Endodermal cell (in vitro differentiated cells): Measurements from ENCODE around the gene TLR2. TPM values are rescaled to one million over a fixed set of nuclear protein-coding genes. Genes with fewer than 3 reads are reported as not detected.
A peak's percentile ranks its signal among the peaks of the same experiment; 100 is the strongest.

Experiments used
- DNase-seq: peaks from one replicate; pipeline ENCODE4 v3.0.0-alpha.2; 2017
- H3K27ac ChIP-seq: 2 replicates; pipeline ENCODE4 v1.5.1; 2013; ENCODE audit warnings: mild to moderate bottlenecking, low read depth, low read length, moderate library complexity
- H3K27me3 ChIP-seq: 2 replicates; pipeline ENCODE4 v1.6.1; 2013; ENCODE audit warnings: mild to moderate bottlenecking, low read length, moderate library complexity; ENCODE audit not compliant: insufficient read depth, control insufficient read depth, poor library complexity, severe bottlenecking
- H3K36me3 ChIP-seq: 2 replicates; pipeline ENCODE4 v1.7.0; 2013; ENCODE audit warnings: mild to moderate bottlenecking, low read length, moderate library complexity; ENCODE audit not compliant: control insufficient read depth, insufficient read depth
- H3K4me1 ChIP-seq: one replicate; pipeline ENCODE4 v1.7.0; 2013; ENCODE audit warnings: low read length; ENCODE audit not compliant: control insufficient read depth, insufficient read depth
- H3K4me3 ChIP-seq: 2 replicates; pipeline ENCODE4 v1.5.1; 2013; ENCODE audit warnings: mild to moderate bottlenecking, low read length, moderate library complexity
- H3K9ac ChIP-seq: 2 replicates; pipeline ENCODE4 v1.6.1; 2013; ENCODE audit warnings: mild to moderate bottlenecking, low read length, moderate library complexity; ENCODE audit not compliant: poor library complexity, severe bottlenecking; ENCODE audit errors: extremely low read depth
- H3K9me3 ChIP-seq: 2 replicates; pipeline ENCODE4 v1.6.1; 2013; ENCODE audit warnings: mild to moderate bottlenecking, low read length, moderate library complexity; ENCODE audit not compliant: control insufficient read depth
- H3K27ac Mint-ChIP-seq: 2 replicates; pipeline ENCODE4 v1.8.0; 2020; ENCODE audit warnings: mixed read lengths
- H3K27me3 Mint-ChIP-seq: 2 replicates; pipeline ENCODE4 v1.8.0; 2021; ENCODE audit warnings: mild to moderate bottlenecking, mixed read lengths; ENCODE audit not compliant: insufficient read depth
- H3K36me3 Mint-ChIP-seq: 2 replicates; pipeline ENCODE4 v1.8.0; 2020; ENCODE audit warnings: low read depth, mixed read lengths
- H3K4me1 Mint-ChIP-seq: 2 replicates; pipeline ENCODE4 v1.8.0; 2020; ENCODE audit warnings: mixed read lengths
- H3K4me3 Mint-ChIP-seq: 2 replicates; pipeline ENCODE4 v1.8.0; 2020; ENCODE audit warnings: mild to moderate bottlenecking, moderate library complexity, mixed read lengths
- H3K9me3 Mint-ChIP-seq: 2 replicates; pipeline ENCODE4 v1.8.0; 2020; ENCODE audit warnings: mild to moderate bottlenecking, mixed read lengths
- CTCF ChIP-seq: fragments of 200-600 bp; sonication (generic); conservative IDR thresholded peaks from 2 replicates; pipeline ENCODE4 v1.5.0; 2021; ENCODE audit warnings: antibody characterized with exemption, mild to moderate bottlenecking
- WGBS, 2 experiments: methylation state at CpG; one replicate each; pipeline versions ENCODE4 v1.1.5 to v1.1.7; 2013; ENCODE audit warnings: missing lambda C conversion rate in 2 of 2, mixed read lengths in 1 of 2; ENCODE audit not compliant: insufficient coverage in 1 of 2, insufficient read length in 1 of 2; 5-methylcytosine and 5-hydroxymethylcytosine counted together
- total RNA-seq, 2 donors: library from RNA; stranded (reverse); fragmentation: NEBNext Ultra II Directional in 1 of 2; extraction: Animal tissue kit (Norgen Biotek cat#: 25700) in 1 of 2; gene quantifications; 2 replicates in 1 of 2; 3 replicates in 1 of 2; pipeline ENCODE4 v1.2.1, GENCODE V29; 2021

TLR2 gene
- total RNA-seq, 2 donors from 2014 or later: 0.53 to 0.89 TPM

DNA sequence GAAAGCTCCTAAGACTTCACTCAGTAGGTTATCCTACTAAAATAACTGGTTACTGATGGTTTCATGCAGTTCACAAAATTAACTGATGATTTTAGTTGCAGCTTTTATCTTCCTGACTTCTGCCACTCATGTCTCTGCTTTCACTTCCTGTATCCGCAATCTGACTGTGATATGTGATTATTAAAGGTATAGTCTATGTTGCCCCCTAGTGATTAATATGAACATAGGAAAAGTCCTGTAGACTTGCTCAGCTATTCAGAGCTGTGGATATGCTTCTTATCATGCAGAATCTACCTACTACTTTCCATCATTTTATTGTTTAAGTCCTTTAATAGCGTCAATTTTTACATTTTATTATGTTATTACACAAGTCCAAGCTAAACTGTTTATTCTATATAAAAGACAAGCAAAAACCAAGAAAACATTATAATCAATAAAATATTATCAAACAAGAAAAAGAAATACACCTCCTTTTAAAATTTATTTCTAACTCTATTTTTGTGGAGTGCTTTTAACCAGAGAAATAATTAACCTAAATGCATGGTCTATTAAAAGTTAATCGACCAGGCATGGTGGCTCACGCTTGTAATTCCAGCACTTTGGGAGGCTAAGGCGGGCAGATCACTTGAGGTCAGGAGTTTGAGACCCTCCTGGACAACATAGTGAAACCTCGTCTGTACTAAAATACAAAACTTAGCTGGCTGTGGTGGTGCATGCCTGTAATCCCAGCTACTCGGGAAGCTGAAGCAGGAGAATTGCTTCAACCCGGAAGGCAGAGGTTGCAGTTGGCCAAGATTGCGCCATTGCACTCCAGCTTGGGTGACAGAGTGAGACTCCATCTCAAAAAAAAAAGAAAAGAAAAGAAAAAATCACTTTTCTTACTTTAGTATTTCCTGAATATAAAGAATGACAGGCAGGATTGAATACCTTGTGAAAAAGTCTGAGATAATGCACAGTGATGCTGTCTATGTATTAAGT, 40.4 kb upstream of the TLR2 start:
- Mint-ChIP-seq H3K4me1 (no peaks in the 10 kb centered on the region), H3K27ac (no peak overlapping the region), H3K36me3 (no peaks in the 10 kb centered on the region), H3K9me3 (peaks cover 4% of the 10 kb centered on the region), H3K27me3 (peaks cover 2% of the 10 kb centered on the region), H3K4me3 (no peak overlapping the region)
- H3K27me3 ChIP-seq: no peaks in the 10 kb centered on the region
- peak; percentile 54 for TF ChIP-seq CTCF
- no peaks in the 10 kb centered on the region for H3K36me3 ChIP-seq
- WGBS, 2 experiments: 90 to 92% methylated on average over 7 to 9 of the region's 9 CpGs
- no peak for DNase-seq
- H3K9me3 ChIP-seq: peaks cover 7% of the 10 kb centered on the region
- H3K27ac ChIP-seq: no peak overlapping the region
- H3K9ac ChIP-seq: no peak overlapping the region
- H3K4me1 ChIP-seq: no peaks in the 10 kb centered on the region
- H3K4me3 ChIP-seq: no peak overlapping the region

DNA sequence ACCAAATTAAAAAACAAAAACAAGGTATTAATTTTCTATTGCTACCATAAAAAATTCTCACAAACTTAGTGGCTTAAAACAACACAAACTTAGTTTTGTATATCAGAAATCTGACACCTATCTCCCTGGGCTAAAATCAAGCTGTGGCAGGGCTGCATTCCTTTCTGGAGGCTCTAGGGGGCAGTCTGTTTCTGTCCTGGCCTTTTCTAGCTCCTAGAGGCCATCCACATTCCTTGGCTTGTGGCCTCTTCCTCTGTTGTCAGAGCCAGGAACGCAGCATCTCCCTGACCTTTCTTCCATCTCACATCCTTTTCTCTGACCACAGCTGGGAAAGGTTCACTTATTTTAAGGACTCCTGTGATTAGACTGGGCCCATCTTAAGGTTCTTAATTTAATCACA, 38.9 kb upstream of the TLR2 start:
- Mint-ChIP-seq H3K9me3 (peaks cover 4% of the 10 kb centered on the region), H3K4me1 (no peaks in the 10 kb centered on the region), H3K36me3 (no peaks in the 10 kb centered on the region), H3K27me3 (peaks cover 2% of the 10 kb centered on the region), H3K4me3 (no peak overlapping the region), H3K27ac (no peak overlapping the region)
- Histone ChIP-seq H3K9ac (no peak overlapping the region), H3K4me1 (no peaks in the 10 kb centered on the region), H3K27me3 (no peaks in the 10 kb centered on the region), H3K36me3 (no peaks in the 10 kb centered on the region), H3K4me3 (no peak overlapping the region), H3K9me3 (peaks cover 7% of the 10 kb centered on the region), H3K27ac (no peak overlapping the region)
- WGBS, 2 experiments: 100% methylated on average over 1 of the region's 1 CpG; no CpG with 5 or more reads in 1 of the 2 experiments
- DNase-seq: no peak
- TF ChIP-seq CTCF: peak; percentile 53

GRCh38 chr4:153646261-153646660, 37.8 kb upstream of the TLR2 start:
- H3K4me1 ChIP-seq: no peaks in the 10 kb centered on the region
- peaks cover 1% of the 10 kb centered on the region for H3K4me1 Mint-ChIP-seq
- H3K27ac Mint-ChIP-seq: no peak overlapping the region
- peaks cover 4% of the 10 kb centered on the region for H3K9me3 Mint-ChIP-seq
- H3K36me3 ChIP-seq: no peaks in the 10 kb centered on the region
- H3K36me3 Mint-ChIP-seq: no peaks in the 10 kb centered on the region
- peaks cover 2% of the 10 kb centered on the region for H3K27me3 Mint-ChIP-seq
- 100% methylated on average over 1 of the region's 1 CpG; no CpG with 5 or more reads in 1 of the 2 experiments for WGBS, 2 experiments
- no peak overlapping the region for H3K27ac ChIP-seq
- H3K27me3 ChIP-seq: no peaks in the 10 kb centered on the region
- no peak for DNase-seq
- no peak for TF ChIP-seq CTCF
- no peak overlapping the region for H3K4me3 ChIP-seq
- H3K9me3 ChIP-seq: peaks cover 7% of the 10 kb centered on the region
- no peak overlapping the region for H3K4me3 Mint-ChIP-seq
- H3K9ac ChIP-seq: no peak overlapping the region
